Dedifferentiated amniotic fluid mesenchymal stem cell (primary cell): ENCODE results near the gene SSTR1.

ENCODE experiments used
- DNase-seq: peaks from one replicate; pipeline ENCODE4 v3.0.0-alpha.2; 2016; ENCODE audit errors: extremely low spot score

Gene SSTR1

DNA sequence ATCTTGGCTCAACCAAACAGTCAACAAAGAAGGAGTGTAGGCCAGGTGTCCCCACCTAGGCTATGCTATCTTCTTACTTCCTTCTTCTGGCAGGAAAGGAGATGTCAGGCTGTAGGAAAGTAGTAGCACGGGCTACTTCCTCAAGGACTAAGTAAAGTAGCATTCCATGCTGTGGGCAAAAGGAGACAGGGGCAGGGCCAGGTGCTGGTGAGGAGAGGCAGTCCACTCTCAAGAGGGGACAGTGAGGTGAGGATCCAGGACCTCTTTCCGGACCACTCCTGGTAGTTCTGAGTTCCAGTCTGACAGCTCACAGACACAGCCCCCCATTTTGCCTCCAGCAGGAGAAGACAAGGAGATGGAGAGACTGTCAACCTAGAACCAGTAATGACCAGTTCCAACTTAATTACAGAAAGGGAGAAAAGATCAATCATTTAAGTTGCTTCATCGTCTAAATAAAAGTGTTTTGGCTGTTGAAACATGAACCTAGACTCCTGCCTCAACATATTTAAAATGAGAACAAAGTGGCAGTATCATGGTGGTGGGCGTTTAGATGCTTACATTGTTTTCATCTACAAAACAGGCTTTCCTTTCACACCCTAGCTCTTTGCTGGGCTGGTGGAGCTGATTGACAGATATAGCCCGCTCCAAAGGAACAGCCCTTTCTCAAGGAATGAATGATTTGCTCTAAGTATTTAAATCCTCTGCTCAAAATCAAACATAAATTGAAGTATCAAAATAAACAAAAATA is 5.1 kb upstream of the SSTR1 start:
- no peak for DNase-seq

- no peak for DNase-seq
Measured at GRCh38 chr14:38203929-38204718, 3.6 kb upstream of the SSTR1 start.

GRCh38 chr14:38204719-38205115 is 3.0 kb upstream of the SSTR1 start:
- no peak for DNase-seq

DNA sequence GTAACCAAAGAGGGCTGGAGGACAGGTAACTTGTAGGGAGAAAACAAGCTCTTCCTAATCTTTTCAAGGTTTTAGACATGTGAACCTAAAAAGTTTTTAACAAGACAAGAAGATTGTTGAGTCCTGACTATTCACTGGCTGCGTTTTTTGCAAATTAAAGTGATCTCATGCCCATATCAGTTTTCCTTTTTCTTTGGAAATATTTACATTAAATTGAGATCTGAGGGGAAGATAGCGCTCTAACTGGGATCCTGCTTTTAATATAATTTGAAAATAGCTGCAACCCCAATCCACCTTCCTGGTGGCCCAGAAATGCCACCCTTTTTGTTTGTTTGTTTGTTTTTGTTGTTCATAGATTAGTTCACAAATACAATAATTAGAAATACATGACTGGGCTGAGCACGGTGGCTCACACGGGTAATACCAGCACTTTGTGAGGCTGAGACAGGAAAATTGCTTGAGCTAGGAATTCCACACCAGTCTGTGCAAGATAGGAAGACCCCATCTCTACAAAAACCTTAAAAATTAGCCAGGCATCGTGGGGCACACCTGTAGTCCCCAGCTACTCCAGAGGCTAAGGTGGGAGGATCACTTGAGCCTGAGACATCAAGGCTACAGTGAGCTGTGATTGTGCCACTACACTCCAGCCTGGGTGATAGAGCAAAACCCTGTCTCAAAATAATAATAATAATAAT is 2.4 kb upstream of the SSTR1 start:
- no peak for DNase-seq

- DNase-seq, result no peak
Measured at GRCh38 chr14:38205949-38206665, 1.6 kb upstream of the SSTR1 start.

DNA sequence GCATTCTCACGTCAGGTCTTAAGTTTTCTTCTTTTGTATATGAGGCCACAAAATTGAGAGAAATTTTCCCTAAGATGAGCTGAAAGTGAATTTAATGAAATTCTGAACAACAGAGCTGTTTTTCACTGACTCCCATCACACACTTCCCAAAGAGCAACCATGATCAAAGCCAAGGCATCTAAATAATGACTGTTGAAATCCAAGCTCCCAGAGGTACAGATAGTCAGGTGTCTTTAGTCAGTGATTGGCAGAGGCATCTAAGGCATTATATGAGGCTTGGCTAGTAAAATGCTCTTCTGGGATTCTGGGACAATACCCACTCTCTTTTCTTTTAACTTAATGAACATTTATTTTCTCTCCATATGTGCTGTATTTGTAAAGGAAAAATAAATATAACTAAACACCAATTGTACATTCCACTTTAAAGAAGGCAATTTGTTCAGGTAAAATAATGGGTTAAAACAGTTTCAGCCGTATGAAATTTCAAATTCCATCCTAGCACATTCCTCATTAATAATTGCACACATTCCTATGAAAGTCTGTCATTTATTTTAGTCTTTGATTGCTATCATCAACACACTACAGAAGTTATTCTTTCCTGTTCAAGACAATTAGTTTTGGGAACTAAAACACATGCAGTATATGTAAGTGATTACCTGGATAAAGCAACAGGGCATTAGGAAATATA is 871 bp upstream of the SSTR1 start:
- no peak for DNase-seq

GRCh38 chr14:38207377-38207735 is 348 bp upstream of the SSTR1 start:
- DNase-seq, result no peak

DNA sequence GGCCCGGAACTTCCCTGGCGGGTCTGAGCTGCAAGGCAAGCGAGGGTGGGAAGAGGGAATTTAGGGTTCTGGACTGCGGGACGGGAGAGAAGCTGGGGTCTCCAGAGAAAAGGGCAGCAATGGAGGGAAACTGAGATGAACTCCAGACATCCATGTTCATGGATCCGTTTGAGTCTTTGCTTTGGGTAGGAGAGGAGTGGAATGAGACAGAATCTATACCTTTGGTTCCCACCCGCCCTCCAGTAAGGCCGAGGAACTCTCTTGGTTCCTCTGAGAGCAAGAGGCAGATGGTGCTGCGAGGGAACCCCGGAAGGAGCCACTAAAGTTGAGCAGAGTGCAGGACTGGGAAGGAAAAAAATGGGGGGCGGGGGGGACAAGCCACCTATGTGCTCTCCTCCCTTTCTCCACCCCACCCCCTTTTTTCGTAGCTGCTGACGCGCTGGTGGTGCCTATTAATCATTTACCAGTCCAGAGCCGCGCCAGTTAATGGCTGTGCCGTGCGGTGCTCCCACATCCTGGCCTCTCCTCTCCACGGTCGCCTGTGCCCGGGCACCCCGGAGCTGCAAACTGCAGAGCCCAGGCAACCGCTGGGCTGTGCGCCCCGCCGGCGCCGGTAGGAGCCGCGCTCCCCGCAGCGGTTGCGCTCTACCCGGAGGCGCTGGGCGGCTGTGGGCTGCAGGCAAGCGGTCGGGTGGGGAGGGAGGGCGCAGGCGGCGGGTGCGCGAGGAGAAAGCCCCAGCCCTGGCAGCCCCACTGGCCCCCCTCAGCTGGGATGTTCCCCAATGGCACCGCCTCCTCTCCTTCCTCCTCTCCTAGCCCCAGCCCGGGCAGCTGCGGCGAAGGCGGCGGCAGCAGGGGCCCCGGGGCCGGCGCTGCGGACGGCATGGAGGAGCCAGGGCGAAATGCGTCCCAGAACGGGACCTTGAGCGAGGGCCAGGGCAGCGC is 1.2 kb downstream of the SSTR1 start:
- no peak for DNase-seq

- no peak for DNase-seq
Measured at GRCh38 chr14:38209572-38210557, 2.2 kb downstream of the SSTR1 start.

DNA sequence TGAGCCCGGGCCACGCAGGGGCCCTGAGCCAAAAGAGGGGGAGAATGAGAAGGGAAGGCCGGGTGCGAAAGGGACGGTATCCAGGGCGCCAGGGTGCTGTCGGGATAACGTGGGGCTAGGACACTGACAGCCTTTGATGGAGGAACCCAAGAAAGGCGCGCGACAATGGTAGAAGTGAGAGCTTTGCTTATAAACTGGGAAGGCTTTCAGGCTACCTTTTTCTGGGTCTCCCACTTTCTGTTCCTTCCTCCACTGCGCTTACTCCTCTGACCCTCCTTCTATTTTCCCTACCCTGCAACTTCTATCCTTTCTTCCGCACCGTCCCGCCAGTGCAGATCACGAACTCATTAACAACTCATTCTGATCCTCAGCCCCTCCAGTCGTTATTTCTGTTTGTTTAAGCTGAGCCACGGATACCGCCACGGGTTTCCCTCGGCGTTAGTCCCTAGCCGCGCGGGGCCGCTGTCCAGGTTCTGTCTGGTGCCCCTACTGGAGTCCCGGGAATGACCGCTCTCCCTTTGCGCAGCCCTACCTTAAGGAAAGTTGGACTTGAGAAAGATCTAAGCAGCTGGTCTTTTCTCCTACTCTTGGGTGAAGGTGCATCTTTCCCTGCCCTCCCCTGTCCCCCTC is 3.0 kb downstream of the SSTR1 start:
- DNase-seq, result no peak

DNA sequence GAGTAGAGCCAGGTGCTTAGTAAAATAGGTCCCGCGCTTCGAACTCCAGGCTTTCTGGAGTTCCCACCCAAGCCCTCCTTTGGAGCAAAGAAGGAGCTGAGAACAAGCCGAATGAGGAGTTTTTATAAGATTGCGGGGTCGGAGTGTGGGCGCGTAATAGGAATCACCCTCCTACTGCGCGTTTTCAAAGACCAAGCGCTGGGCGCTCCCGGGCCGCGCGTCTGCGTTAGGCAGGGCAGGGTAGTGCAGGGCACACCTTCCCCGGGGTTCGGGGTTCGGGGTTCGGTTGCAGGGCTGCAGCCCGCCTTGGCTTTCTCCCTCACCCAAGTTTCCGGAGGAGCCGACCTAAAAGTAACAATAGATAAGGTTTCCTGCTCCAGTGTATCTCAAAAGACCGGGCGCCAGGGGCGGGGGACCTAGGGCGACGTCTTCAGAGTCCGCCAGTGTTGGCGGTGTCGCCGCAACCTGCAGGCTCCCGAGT is 3.6 kb downstream of the SSTR1 start:
- DNase-seq, result no peak

DNA sequence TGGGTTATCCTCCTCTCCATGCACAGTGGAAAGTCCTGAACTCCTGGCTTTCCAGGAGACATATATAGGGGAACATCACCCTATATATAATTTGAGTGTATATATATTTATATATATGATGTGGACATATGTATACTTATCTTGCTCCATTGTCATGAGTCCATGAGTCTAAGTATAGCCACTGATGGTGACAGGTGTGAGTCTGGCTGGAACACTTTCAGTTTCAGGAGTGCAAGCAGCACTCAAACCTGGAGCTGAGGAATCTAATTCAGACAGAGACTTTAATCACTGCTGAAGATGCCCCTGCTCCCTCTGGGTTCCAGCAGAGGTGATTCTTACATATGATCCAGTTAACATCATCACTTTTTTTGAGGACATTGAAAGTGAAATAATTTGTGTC is 4.4 kb downstream of the SSTR1 start:
- no peak for DNase-seq

GRCh38 chr14:38213001-38213400 is 5.3 kb downstream of the SSTR1 start:
- no peak for DNase-seq

- no peak for DNase-seq
Measured at GRCh38 chr14:38217553-38217952, 9.8 kb downstream of the SSTR1 start.

GRCh38 chr14:38221077-38221476 is 13.4 kb downstream of the SSTR1 start:
- DNase-seq, result no peak

- DNase-seq, result no peak
Measured at GRCh38 chr14:38224338-38224737, 16.6 kb downstream of the SSTR1 start.

DNA sequence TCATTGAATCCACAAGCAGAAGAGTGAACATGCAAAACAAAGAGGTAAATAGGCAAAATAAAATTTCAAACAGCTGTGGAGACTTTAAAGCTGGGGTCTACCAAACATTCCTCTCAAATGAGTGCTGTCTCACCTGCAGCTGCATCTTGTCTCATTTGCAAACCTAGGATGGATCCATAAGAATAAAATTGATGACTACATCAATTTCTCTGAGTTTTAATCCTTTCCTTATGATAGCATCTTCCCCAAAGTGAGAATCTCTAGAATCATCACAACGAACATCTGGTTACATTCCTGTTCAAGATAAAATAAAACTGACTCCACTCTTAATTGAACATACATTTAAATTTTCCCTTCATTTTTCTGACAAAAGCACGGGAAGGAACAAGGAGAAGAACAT is 18.2 kb downstream of the SSTR1 start:
- DNase-seq, result no peak

- no peak for DNase-seq
Measured at GRCh38 chr14:38226366-38226765, 18.7 kb downstream of the SSTR1 start.

- no peak for DNase-seq
Measured at GRCh38 chr14:38233218-38233617, 25.5 kb downstream of the SSTR1 start.
